Neuronal stem cell (in vitro differentiated cells): ENCODE measurements around the gene CERS5.

Experiments
- DNase-seq: peaks from one replicate; pipeline ENCODE4 v3.0.0-alpha.2; 2013; ENCODE audit warnings: low spot score
- H2AFZ ChIP-seq: one replicate; pipeline ENCODE4 v1.6.1; 2013; ENCODE audit warnings: mild to moderate bottlenecking, low read length, inconsistent platforms
- H2AK5ac ChIP-seq: 2 replicates; pipeline ENCODE4 v1.6.1; 2013; ENCODE audit warnings: low read depth, mild to moderate bottlenecking, inconsistent platforms, low read length, moderate library complexity, mixed read lengths
- H2BK120ac ChIP-seq: 2 replicates; pipeline ENCODE4 v1.6.1; 2013; ENCODE audit warnings: low read depth, mild to moderate bottlenecking, inconsistent platforms, low read length, moderate library complexity, mixed read lengths
- H2BK12ac ChIP-seq: one replicate; pipeline ENCODE4 v1.6.1; 2013; ENCODE audit warnings: low read length, inconsistent platforms
- H2BK15ac ChIP-seq: 2 replicates; pipeline ENCODE4 v1.6.1; 2013; ENCODE audit warnings: mild to moderate bottlenecking, low read length, inconsistent platforms, mixed read lengths
- H2BK5ac ChIP-seq: one replicate; pipeline ENCODE4 v1.6.1; 2013; ENCODE audit warnings: inconsistent platforms, mild to moderate bottlenecking, low read length, moderate library complexity
- H3K14ac ChIP-seq: one replicate; pipeline ENCODE4 v1.6.1; 2013; ENCODE audit warnings: low read length, inconsistent platforms
- H3K18ac ChIP-seq: 2 replicates; pipeline ENCODE4 v1.6.1; 2013; ENCODE audit warnings: low read length, inconsistent platforms
- H3K23ac ChIP-seq: 2 replicates; pipeline ENCODE4 v1.6.1; 2013; ENCODE audit warnings: low read depth, mild to moderate bottlenecking, mixed read lengths, low read length, inconsistent platforms; ENCODE audit not compliant: poor library complexity
- H3K27ac ChIP-seq: replicated peaks from 3 replicates; pipeline ENCODE4 v1.5.1; 2013; ENCODE audit warnings: low read length, inconsistent platforms
- H3K27me3 ChIP-seq, 3 experiments: 2 replicates each; pipeline ENCODE4 v1.6.1; 2013; ENCODE audit warnings: low read length in 3 of 3, mild to moderate bottlenecking in 2 of 3, inconsistent platforms in 1 of 3, low read depth in 1 of 3, mixed read lengths in 1 of 3, moderate library complexity in 1 of 3; ENCODE audit not compliant: control insufficient read depth in 3 of 3, insufficient read depth in 3 of 3
- H3K36me3 ChIP-seq, 2 donors: replicated peaks in 1 of 2; 2 replicates each; pipeline ENCODE4 v1.6.1; 2013; ENCODE audit warnings: low read length in 2 of 2; ENCODE audit not compliant: control insufficient read depth in 2 of 2, insufficient read depth in 2 of 2
- H3K4ac ChIP-seq: 2 replicates; pipeline ENCODE4 v1.6.1; 2013; ENCODE audit warnings: inconsistent platforms, mild to moderate bottlenecking, low read length, moderate library complexity
- H3K4me1 ChIP-seq, 2 donors: 1 replicate in 1 of 2; 2 replicates in 1 of 2; pipeline ENCODE4 v1.6.1; 2013; ENCODE audit warnings: low read length in 2 of 2, low read depth in 1 of 2; ENCODE audit not compliant: control insufficient read depth in 2 of 2, insufficient read depth in 1 of 2
- H3K4me2 ChIP-seq: one replicate; pipeline ENCODE4 v1.6.1; 2013; ENCODE audit warnings: mild to moderate bottlenecking, low read length, inconsistent platforms; ENCODE audit not compliant: insufficient read depth, poor library complexity, severe bottlenecking
- H3K4me3 ChIP-seq, 2 donors: 2 replicates each; pipeline ENCODE4 v1.5.1; 2013; ENCODE audit warnings: low read length in 2 of 2, mild to moderate bottlenecking in 2 of 2, inconsistent platforms in 1 of 2, moderate library complexity in 1 of 2
- H3K79me1 ChIP-seq: one replicate; pipeline ENCODE4 v1.6.1; 2013; ENCODE audit warnings: low read depth, mild to moderate bottlenecking, inconsistent platforms, low read length, moderate library complexity
- H3K9ac ChIP-seq: one replicate; pipeline ENCODE4 v1.6.1; 2013; ENCODE audit warnings: mild to moderate bottlenecking, low read depth, low read length, inconsistent platforms; ENCODE audit not compliant: poor library complexity
- H3K9me3 ChIP-seq, 2 donors: replicated peaks in 1 of 2; 2 replicates each; pipeline versions ENCODE3 to v1.6.1; 2013; ENCODE audit warnings: low read length in 2 of 2, mild to moderate bottlenecking in 2 of 2, inconsistent platforms in 1 of 2, low read depth in 1 of 2, mixed read lengths in 1 of 2, moderate library complexity in 1 of 2; ENCODE audit not compliant: control insufficient read depth in 2 of 2, insufficient read depth in 1 of 2
- H4K8ac ChIP-seq: one replicate; pipeline ENCODE4 v1.6.1; 2013; ENCODE audit warnings: low read depth, mild to moderate bottlenecking, inconsistent platforms, low read length, moderate library complexity
- H4K91ac ChIP-seq: one replicate; pipeline ENCODE4 v1.6.1; 2013; ENCODE audit warnings: low read length, low read depth, mild to moderate bottlenecking, inconsistent platforms; ENCODE audit not compliant: poor library complexity
- WGBS, 2 donors: extraction: QIAGEN DNeasy Blood & Tissue Kit; methylation state at CpG; one replicate each; pipeline ENCODE4 v1.1.7; 2013; ENCODE audit warnings: missing lambda C conversion rate in 2 of 2, mixed read lengths in 1 of 2; ENCODE audit not compliant: insufficient read length in 2 of 2, insufficient replicate concordance in 1 of 2; ENCODE audit errors: extremely low coverage in 2 of 2; 5-methylcytosine and 5-hydroxymethylcytosine counted together

CERS5 gene

GRCh38 chr12:50212071-50212467 lies 44.9 kb upstream of the CERS5 start:
- Histone ChIP-seq H2BK5ac (no peak overlapping the region), H3K27ac (no peak overlapping the region), H3K27me3 (no peaks in the 10 kb centered on the region), H3K4me3 (no peak overlapping the region), H2BK120ac (no peak overlapping the region), H2AK5ac (no peak overlapping the region), H2BK15ac (no peak overlapping the region), H3K36me3 (peaks cover 0 to 12% of the 10 kb centered on the region in 2 donors), H3K9ac (no peak overlapping the region), H2BK12ac (no peak overlapping the region), H3K4ac (no peak overlapping the region), H2AFZ (no peak overlapping the region), H4K91ac (no peak overlapping the region), H3K23ac (no peak overlapping the region), H3K18ac (no peak overlapping the region), H4K8ac (no peak overlapping the region), H3K4me1 (peaks cover 0 to 2% of the 10 kb centered on the region in 2 donors), H3K4me2 (no peak overlapping the region), H3K14ac (no peak overlapping the region), H3K79me1 (no peaks in the 10 kb centered on the region), H3K9me3 (no peaks in the 10 kb centered on the region)
- no CpG with 5 or more reads among the region's 2 CpGs for WGBS, 2 donors
- DNase-seq = no peak

- H3K4me1 ChIP-seq = peaks cover 0 to 2% of the 10 kb centered on the region in 2 donors
- no peak overlapping the region for H2AK5ac ChIP-seq
- no peak overlapping the region for H2BK120ac ChIP-seq
- H3K27me3 ChIP-seq = no peaks in the 10 kb centered on the region
- H3K23ac ChIP-seq = no peak overlapping the region
- DNase-seq = no peak
- H3K4ac ChIP-seq = no peak overlapping the region
- no peak overlapping the region for H3K18ac ChIP-seq
- H2BK5ac ChIP-seq = no peak overlapping the region
- H4K91ac ChIP-seq = no peak overlapping the region
- peaks cover 0 to 14% of the 10 kb centered on the region in 2 donors for H3K36me3 ChIP-seq
- no peaks in the 10 kb centered on the region for H3K79me1 ChIP-seq
- H3K9ac ChIP-seq = no peak overlapping the region
- no peak overlapping the region for H2BK12ac ChIP-seq
- H3K9me3 ChIP-seq = no peaks in the 10 kb centered on the region
- H3K4me3 ChIP-seq = no peak overlapping the region
- no peak overlapping the region for H4K8ac ChIP-seq
- no peak overlapping the region for H3K14ac ChIP-seq
- no peak overlapping the region for H3K4me2 ChIP-seq
- no CpG with 5 or more reads among the region's 6 CpGs for WGBS, 2 donors
- no peak overlapping the region for H3K27ac ChIP-seq
- no peak overlapping the region for H2BK15ac ChIP-seq
- no peak overlapping the region for H2AFZ ChIP-seq
These were observed 44.4 kb upstream of the CERS5 start for GRCh38 chr12:50211392-50212070.

DNA sequence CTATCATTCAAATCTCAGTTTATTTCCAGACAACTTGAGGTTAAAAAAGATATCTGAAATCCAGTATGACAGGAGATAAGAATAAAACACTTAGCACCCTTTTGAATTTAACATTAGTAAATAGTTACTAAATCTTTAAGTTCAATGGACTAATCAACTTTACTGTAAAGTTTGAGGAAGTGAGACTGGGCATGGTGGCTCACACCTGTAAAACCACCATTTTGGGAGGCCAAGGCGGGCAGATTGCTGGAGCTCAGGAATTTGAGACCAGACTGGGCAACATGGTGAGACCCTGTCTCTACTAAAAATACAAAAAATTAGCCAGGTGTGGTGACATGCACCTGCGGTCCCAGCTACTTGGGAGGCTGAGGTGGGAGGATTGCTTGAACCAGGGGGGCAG lies 40.3 kb upstream of the CERS5 start:
- Histone ChIP-seq H3K9me3 (no peaks in the 10 kb centered on the region), H4K91ac (no peak overlapping the region), H2BK15ac (no peak overlapping the region), H4K8ac (no peak overlapping the region), H3K4me2 (no peak overlapping the region), H3K4me3 (no peak overlapping the region), H3K36me3 (peaks cover 3 to 46% of the 10 kb centered on the region in 2 donors), H2BK120ac (no peak overlapping the region), H2BK5ac (no peak overlapping the region), H3K79me1 (no peaks in the 10 kb centered on the region), H3K4me1 (peaks cover 0 to 2% of the 10 kb centered on the region in 2 donors), H3K18ac (no peak overlapping the region), H3K9ac (no peak overlapping the region), H2BK12ac (no peak overlapping the region), H2AFZ (no peak overlapping the region), H3K27ac (no peak overlapping the region), H3K4ac (no peak overlapping the region), H3K27me3 (no peaks in the 10 kb centered on the region), H3K23ac (no peak overlapping the region), H3K14ac (no peak overlapping the region), H2AK5ac (no peak overlapping the region)
- DNase-seq = no peak
- WGBS, 2 donors = no CpG with 5 or more reads among the region's 2 CpGs

DNA sequence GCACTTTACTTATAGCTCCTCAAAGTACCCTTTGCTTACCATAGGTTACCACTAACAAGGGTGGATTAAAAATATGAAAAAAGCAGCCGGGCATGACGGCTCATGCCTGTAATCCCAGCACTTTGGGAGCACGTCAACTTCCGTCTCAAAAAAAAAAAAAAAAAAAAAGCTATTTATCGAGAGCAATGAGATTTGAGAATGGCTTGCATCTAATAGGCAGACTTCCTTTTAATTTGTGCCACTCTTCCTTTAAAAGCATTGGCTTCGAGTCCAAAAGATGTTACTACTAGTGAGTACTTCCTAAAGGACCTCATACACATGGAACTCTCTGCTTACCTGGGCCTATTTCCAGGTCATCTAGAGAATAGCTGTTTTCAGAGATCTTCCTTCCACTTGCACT lies 38.5 kb upstream of the CERS5 start:
- Histone ChIP-seq H3K4ac (no peak overlapping the region), H3K9me3 (no peaks in the 10 kb centered on the region), H3K27ac (no peak overlapping the region), H3K79me1 (no peaks in the 10 kb centered on the region), H2AFZ (no peak overlapping the region), H2BK12ac (no peak overlapping the region), H3K36me3 (peaks cover 6 to 57% of the 10 kb centered on the region in 2 donors), H2BK15ac (no peak overlapping the region), H4K91ac (no peak overlapping the region), H3K23ac (no peak overlapping the region), H3K27me3 (no peaks in the 10 kb centered on the region), H2BK5ac (no peak overlapping the region), H2AK5ac (no peak overlapping the region), H3K4me2 (no peak overlapping the region), H3K4me1 (no peaks in the 10 kb centered on the region), H4K8ac (no peak overlapping the region), H3K9ac (no peak overlapping the region), H3K18ac (no peak overlapping the region), H3K4me3 (no peak overlapping the region), H2BK120ac (no peak overlapping the region), H3K14ac (no peak overlapping the region)
- DNase-seq = no peak
- WGBS, 2 donors = no CpG with 5 or more reads among the region's 6 CpGs
